Activated CD8-positive, alpha-beta memory T cell treated with anti-CD3 and anti-CD28 coated beads, Interleukin-2, amount 50 U/mL, for 1 hour (primary cell): ENCODE results near the gene RPL18.
"Not testable (repeated sequence)": the region's sequence is repeated elsewhere in the genome, so short reads cannot be mapped to it uniquely, and the experiment has no call there.

ENCODE experiments used
- DNase-seq: peaks from one replicate; pipeline ENCODE4 v3.0.0-alpha.2; 2020; ENCODE audit errors: extremely low read depth

The RPL18 gene

DNA sequence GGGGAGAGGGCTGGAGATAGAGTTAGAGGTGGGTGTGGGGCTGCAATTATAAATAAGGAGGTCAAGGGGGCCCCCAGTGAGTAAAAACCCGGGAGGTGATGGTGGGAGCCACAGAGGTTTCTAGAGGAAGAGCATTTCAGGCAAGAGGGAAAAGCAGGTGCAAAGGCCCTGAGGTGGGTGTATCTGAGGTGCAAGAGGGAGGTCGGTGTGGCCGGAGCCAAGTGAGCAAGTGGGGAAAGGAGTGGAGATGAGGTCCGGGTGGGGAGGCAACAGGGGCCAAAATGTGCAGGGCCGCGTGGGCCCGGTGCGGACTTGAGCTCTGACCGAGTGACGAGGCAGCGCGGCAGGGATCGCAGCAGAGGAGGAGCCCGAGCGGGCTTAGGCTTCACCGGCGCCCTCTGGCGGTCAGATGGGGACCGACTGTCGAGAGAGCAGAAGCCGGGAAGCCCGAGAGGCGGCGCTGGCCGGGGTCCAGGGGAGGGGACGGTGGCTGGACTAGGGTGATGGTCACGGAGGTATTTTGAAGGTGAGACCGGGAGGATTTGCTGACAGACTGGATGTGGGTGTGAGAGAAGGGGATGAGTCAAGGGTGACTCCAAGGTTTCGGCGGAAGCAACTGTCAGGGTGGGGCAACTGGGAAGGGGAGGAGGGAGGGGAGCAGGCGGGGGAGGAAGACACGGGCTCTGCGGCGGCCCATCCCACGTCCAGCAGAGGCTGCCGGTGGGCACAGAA is 30.1 kb downstream of the RPL18 start:
- peak; percentile 63 for DNase-seq

DNA sequence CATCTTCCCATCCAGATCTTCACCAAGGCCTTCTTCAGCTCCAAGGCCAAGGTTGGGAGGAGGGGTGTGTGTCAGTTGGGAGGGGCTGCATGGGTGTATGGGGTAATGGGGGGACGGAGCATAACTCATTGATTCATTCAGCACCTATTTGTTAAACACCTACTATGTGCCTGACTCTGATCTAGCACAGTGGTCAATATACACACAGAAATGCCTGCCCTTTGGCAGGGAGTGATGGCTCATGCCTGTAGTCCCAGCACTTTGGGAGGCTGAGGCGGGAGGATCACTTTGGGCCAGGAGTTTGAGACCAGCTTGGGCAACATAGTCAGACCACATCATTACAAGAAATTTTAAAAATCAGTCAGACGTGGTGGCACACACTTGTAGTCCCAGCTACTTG is 31.6 kb downstream of the RPL18 start:
- no peak for DNase-seq

DNA sequence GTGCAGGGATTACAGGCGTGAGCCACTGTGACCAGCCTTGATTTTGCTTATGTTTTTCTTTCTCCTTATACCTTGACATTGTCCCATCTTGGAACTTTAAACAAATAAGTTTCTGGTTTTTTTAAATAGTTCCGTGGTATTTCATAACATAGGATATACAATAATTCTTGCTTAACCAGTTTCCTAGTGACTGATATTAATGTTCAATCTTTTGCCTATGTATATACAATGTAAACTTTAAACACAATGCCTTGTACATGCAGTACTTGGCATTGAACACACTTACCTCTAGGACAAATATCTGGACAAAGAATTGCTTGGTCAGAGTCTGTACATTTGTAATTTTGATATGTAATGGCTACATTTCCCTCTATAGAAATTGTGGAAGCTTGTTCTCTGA is 36.8 kb downstream of the RPL18 start:
- DNase-seq: no peak

DNA sequence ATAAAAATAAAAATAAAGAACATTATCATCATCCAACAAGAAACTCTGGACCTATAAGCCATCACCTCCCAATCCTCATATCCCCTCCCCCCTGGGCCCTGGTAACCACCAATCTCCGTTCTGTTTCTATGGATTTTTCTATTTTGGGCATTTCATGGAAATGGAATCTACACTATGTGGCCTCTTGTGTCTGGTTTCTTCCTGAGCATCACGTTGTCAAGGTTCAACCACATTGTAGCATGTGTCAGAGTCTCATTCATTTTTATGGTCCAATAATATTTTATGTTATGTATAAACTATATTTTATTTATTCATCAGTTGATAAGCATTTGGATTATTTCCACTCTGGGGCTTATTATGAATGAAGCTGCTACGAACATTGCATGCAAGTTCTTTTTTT is 40.1 kb downstream of the RPL18 start:
- no peak for DNase-seq

DNA sequence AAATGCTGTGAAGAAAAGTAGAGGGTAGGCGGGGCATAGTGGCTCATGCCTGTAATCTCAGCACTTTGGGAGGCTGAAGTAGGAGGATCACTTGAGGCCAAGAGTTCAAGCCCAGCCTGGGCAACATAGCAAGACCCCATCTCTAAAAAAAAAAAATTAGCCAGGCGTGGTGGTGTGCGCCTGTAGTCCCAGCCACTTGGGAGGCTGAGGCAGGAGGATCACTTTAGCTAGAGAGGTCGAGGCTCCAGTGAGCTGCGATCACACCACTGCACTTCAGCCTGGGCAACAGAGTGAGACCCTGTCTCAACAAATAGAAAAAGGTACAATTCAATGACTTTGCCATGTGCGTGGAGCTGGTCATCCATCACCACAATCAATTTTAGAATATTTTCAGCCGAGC is 41.1 kb downstream of the RPL18 start:
- not testable (repeated sequence) for DNase-seq

DNA sequence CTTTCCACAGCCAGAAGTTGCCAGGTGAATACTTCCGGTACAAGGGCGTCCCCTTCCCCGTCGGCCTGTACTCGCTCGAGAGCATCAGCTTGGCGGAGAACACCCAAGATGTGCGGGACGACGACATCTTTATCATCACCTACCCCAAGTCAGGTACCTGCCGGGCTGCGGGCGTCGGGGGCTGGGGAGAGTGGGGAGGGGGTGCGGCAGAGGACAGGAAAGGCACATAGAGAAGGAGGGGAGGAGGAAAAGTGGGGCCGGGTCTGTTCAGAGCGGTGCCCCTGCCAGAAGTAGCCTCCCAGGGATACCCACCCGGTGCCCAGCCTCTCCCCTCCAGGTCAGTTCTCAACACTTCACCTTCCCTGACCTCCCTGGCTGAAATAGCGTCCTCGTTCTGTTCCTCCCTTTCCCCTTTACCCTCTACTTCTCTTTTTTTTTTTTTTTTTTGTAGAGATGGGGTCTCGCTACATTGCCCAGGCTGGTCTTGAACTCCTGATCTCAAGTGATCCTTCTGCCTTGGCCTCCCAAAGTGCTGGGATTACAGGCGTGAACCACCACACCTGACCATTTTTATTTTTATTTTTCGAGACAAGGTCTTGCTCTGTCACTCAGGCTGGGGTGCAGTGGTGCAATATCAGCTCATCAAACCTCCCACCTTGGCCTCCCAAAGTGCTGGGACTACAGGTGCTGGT is 42.9 kb downstream of the RPL18 start:
- DNase-seq: no peak

DNA sequence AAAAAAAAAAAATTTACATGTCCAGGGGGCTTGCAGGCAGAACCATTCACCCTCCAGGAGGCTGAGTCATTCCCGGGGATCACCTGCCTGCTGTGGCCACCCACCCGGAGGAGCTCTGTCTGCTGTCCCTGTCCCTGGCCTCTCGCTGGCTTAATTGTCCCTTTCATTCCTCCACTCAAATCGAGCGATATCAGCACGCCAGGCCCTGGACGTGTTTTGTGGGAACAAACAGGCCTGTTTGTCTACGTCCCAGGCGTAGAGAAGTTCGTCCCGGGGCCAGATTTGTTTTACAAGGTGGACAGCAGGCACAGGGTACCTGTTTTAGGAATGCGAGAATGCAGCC is 45.8 kb downstream of the RPL18 start:
- DNase-seq: no peak

DNA sequence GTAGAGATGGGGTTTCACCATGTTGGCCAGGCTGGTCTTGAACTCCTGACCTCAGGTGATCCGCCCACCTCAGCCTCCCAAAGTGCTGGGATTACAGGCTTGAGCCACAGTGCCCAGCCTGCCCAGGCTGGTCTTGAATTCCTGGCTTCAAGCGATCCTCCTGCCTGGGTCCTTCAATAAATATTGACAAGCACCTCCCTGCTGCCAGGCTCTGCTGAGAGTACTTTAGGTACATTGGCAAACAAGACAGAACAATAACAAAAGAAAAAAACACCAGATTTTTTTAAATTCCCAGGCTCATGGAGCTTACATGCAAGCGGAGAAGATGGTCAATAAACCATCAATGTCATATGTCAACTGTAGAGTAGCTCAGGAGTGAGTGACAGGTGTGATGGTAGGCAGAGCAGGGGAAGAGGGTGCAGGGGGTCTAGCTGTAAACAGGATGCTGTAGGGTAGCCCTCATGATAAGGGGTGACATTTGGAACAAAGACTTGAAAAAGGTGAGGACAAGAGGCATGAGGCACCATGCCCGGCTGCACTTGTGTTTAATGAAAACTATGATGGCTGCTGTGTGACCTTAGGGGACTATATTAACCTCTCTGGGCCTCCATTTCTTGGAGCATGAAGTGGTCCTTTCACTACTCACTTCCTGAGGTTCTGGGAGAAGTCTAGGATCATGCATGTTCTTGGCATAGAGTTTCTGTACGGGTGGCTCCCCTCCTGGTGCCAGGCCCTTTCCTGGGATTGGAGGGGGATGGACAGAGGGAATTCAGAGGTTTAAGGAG is 47.4 kb downstream of the RPL18 start:
- DNase-seq: no peak

DNA sequence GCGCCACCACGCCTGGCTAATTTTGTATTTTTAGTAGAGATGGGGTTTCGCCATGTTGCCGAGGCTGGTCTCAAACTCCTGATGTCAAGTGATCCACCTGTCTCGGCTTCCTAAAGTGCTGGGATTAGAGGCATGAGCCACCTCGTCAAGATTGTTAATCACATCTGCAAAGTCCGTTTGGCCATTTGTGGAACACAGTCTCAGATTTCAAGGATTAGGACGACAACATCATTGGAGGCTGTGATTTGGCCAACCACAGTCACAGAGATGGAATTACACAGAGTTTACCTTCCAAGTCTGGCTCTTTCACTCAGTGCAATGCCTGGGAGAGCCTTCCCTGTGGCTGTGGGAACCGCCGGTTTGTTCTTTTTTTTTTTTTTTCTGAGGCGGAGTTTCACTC is 49.2 kb downstream of the RPL18 start:
- no peak for DNase-seq

DNA sequence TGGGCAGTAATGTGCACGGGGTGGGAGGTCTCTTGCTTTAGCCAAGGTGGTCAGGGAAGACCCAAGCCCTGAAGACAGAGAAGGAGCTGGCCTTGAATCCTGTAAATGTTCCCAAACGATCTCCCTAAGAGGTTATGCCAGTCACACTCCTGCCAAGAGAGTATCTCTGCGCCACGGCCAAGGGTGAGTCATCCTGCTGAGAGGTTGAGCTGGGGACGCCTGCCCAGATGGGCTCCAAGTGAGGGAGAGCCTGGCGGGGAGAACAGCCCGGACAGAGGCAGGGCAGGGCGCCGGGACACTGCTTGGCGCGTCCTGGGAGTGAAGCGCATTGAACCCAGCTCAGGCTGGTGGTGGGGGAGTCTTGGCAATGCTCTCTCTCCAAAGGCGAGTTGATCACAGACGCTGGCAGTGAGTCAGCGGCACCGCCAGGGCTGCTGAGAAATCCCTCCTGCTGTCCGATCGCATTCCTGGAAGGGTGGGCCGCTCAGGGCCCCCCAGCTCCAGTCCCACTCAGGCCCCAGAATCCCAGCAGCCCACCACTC is 50.6 kb downstream of the RPL18 start:
- no peak for DNase-seq
